OCI-LY1 (cell line): ENCODE results near the gene PDE11A.

ENCODE experiments used
- H2AFZ ChIP-seq: fragments of 200-600 bp; sonication (generic), shearing (Covaris generic); 2 replicates; pipeline ENCODE4 v1.6.0; 2014; ENCODE audit warnings: antibody characterized with exemption, mild to moderate bottlenecking, low read length
- H3F3A ChIP-seq: fragments of 200-600 bp; sonication (generic), shearing (Covaris generic); 2 replicates; pipeline ENCODE4 v1.6.0; 2014; ENCODE audit warnings: mild to moderate bottlenecking, antibody characterized with exemption, low read length, moderate library complexity; ENCODE audit not compliant: insufficient read depth
- H3K27ac ChIP-seq: fragments of 200-600 bp; sonication (generic); 2 replicates; pipeline ENCODE4 v1.5.1; 2014; ENCODE audit warnings: low read length, mixed run types, mild to moderate bottlenecking, low read depth; ENCODE audit not compliant: poor library complexity, severe bottlenecking
- H3K27me3 ChIP-seq: fragments of 200-600 bp; sonication (generic); 2 replicates; pipeline ENCODE4 v1.6.0; 2014; ENCODE audit warnings: antibody characterized with exemption, mild to moderate bottlenecking, low read length, moderate library complexity; ENCODE audit not compliant: insufficient read depth
- H3K36me3 ChIP-seq: fragments of 200-600 bp; sonication (generic); 2 replicates; pipeline ENCODE4 v1.6.1; 2014; ENCODE audit warnings: mild to moderate bottlenecking, antibody characterized with exemption, low read length, moderate library complexity, mixed read lengths; ENCODE audit not compliant: insufficient read depth
- H3K4me1 ChIP-seq: fragments of 200-600 bp; sonication (generic); 2 replicates; pipeline ENCODE4 v1.5.1; 2014; ENCODE audit warnings: mild to moderate bottlenecking, low read length, moderate library complexity; ENCODE audit not compliant: insufficient read depth, severe bottlenecking
- H3K4me2 ChIP-seq: fragments of 200-600 bp; sonication (generic), shearing (Covaris generic); 2 replicates; pipeline ENCODE4 v1.6.1; 2014; ENCODE audit warnings: low read length
- H3K4me3 ChIP-seq: fragments of 200-600 bp; sonication (generic); 2 replicates; pipeline ENCODE4 v1.5.1; 2014; ENCODE audit warnings: low read length, low read depth, mild to moderate bottlenecking, mixed read lengths; ENCODE audit not compliant: poor library complexity, severe bottlenecking
- H3K79me2 ChIP-seq: fragments of 200-600 bp; shearing (Covaris generic); 2 replicates; pipeline ENCODE4 v1.6.1; 2016; ENCODE audit warnings: mixed run types, low read length, mixed read lengths; ENCODE audit not compliant: insufficient read depth
- H3K9ac ChIP-seq: fragments of 200-600 bp; sonication (generic), shearing (Covaris generic); 2 replicates; pipeline ENCODE4 v1.6.1; 2014; ENCODE audit warnings: mild to moderate bottlenecking, low read length, mixed read lengths
- H3K9me2 ChIP-seq: fragments of 200-600 bp; sonication (generic), shearing (Covaris generic); 2 replicates; pipeline ENCODE4 v1.6.1; 2014; ENCODE audit warnings: low read depth, mild to moderate bottlenecking, low read length, mixed read lengths
- H3K9me3 ChIP-seq: fragments of 200-600 bp; shearing (Covaris generic); 2 replicates; pipeline ENCODE4 v1.6.1; 2014; ENCODE audit warnings: low read length, mixed read lengths
- H4K20me1 ChIP-seq: fragments of 200-600 bp; sonication (generic), shearing (Covaris generic); 2 replicates; pipeline ENCODE4 v1.6.0; 2016; ENCODE audit warnings: mild to moderate bottlenecking, low read length; ENCODE audit not compliant: insufficient read depth
- EZH2 ChIP-seq: fragments of 200-600 bp; sonication (generic), shearing (Covaris generic); IDR thresholded peaks from 2 replicates; pipeline ENCODE4 v1.8.0; 2017; ENCODE audit warnings: borderline replicate concordance, mixed run types, mild to moderate bottlenecking, antibody characterized with exemption, low read length, moderate library complexity, mixed read lengths
- TF ChIP-seq, protein P1 (sequence below): fragments of 200-600 bp; sonication (generic), shearing (Covaris generic); IDR thresholded peaks from 2 replicates; pipeline ENCODE4 v1.5.1; 2017; ENCODE audit warnings: mild to moderate bottlenecking, antibody characterized with exemption, low read length, moderate library complexity, mixed read lengths

The PDE11A gene

DNA sequence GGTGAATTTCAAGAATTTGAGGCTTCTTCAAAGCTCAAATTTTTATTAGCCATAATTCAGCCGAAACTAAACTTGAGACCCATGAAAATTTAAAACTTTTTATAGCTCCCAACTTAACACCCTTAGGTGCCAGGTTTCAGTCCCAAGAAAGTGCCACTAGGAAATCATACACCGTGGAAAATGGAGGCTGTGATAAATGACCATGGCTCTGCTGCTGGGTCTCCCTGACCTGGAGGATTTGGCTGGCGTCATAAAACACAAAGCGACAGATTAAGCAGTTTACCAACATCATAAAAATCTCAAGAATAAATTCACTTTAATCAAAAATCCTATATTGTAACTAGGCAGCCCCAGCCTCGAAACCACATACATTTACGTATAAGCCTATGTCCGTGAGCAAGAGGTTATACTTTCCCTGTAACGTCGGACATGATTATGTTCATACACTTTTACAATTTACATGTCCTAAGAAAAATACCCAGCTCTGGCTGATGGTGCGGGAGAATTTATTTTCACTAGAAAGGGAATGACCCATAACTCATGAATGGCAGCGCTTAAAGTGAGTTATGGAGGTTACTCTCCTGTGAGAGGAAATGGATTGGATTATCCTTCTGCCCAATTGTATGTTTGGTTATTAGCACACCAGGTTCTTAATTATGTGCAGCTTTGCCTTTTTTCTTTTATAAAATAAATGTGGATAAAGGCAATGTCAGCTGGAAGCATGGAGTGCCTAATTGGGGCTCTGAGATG is 350.6 kb downstream of the PDE11A start:
- H3K36me3 ChIP-seq: no peaks in the 10 kb centered on the region
- no peaks in the 10 kb centered on the region for H3K4me1 ChIP-seq
- no peaks in the 10 kb centered on the region for H3K9me3 ChIP-seq
- H2AFZ ChIP-seq: no peak overlapping the region
- no peak for TF ChIP-seq EZH2
- TF ChIP-seq, protein P1, sequence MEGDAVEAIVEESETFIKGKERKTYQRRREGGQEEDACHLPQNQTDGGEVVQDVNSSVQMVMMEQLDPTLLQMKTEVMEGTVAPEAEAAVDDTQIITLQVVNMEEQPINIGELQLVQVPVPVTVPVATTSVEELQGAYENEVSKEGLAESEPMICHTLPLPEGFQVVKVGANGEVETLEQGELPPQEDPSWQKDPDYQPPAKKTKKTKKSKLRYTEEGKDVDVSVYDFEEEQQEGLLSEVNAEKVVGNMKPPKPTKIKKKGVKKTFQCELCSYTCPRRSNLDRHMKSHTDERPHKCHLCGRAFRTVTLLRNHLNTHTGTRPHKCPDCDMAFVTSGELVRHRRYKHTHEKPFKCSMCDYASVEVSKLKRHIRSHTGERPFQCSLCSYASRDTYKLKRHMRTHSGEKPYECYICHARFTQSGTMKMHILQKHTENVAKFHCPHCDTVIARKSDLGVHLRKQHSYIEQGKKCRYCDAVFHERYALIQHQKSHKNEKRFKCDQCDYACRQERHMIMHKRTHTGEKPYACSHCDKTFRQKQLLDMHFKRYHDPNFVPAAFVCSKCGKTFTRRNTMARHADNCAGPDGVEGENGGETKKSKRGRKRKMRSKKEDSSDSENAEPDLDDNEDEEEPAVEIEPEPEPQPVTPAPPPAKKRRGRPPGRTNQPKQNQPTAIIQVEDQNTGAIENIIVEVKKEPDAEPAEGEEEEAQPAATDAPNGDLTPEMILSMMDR: no peak
- H3K4me2 ChIP-seq: no peak overlapping the region
- no peaks in the 10 kb centered on the region for H3K79me2 ChIP-seq
- H3K9me2 ChIP-seq: no peaks in the 10 kb centered on the region
- H3K27me3 ChIP-seq: no peaks in the 10 kb centered on the region
- H3F3A ChIP-seq: no peaks in the 10 kb centered on the region
- no peak overlapping the region for H3K4me3 ChIP-seq
- H4K20me1 ChIP-seq: no peaks in the 10 kb centered on the region
- H3K9ac ChIP-seq: no peak overlapping the region
- no peak overlapping the region for H3K27ac ChIP-seq

DNA sequence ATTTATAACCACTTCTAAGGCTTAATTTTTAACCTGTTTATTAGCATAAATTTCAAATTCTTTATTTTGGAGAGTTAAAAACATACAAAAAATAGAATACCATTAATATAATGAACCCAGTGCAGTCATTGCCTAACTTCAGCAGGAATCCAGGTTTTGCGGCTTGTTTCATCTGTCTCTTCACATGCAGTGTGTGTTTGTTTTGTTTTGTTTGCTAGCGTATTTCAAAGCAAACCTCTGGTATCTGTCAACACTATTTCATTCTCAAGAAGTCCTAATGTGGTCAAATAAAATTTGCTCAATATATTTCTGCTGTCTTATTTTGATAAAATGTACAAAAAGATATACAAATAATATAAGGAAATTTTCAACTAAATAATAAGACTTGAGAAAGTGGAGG is 351.5 kb downstream of the PDE11A start:
- H3K27me3 ChIP-seq: no peaks in the 10 kb centered on the region

DNA sequence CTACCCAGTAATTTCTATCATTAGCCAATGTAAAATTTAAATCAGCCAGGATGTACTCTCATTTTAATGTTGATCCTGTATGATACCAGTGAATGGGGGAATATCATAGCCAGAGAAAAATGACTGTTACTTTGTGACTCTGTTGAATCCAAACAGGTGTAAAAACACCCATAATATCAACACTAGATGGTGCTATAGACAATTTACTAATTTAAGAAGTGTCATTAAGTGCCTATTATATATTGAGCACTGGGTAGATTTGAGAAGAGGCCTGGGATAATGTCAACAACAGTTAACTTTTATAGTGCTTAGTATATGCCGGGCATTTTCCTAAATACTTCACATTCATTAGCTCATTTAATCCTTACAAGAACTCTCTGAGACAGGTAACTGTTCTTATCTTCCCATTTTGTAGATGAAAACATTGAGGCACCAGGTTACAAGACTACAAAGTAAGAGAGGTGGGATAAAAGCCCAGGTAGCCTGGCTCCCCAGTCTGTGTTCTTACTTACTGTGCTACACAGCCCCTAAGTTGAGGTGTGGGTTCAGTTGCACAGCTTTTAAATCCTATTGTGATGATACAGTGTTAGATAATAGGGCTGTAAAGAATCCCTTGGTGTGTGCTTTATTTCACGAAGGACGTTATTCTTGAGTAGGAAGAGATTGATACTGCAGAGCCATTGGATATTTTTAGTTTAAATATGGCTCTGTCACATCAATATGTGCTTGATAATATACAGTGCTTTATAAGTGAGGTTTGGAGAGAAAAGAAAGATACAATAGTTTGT is 354.6 kb downstream of the PDE11A start:
- Histone ChIP-seq H3K79me2 (no peaks in the 10 kb centered on the region), H4K20me1 (no peaks in the 10 kb centered on the region), H3K27me3 (no peaks in the 10 kb centered on the region), H3K9me3 (no peaks in the 10 kb centered on the region), H3K27ac (no peak overlapping the region), H3K4me1 (no peaks in the 10 kb centered on the region), H2AFZ (no peak overlapping the region), H3K9ac (no peak overlapping the region), H3K9me2 (no peaks in the 10 kb centered on the region), H3K4me2 (no peak overlapping the region), H3K36me3 (no peaks in the 10 kb centered on the region), H3F3A (no peaks in the 10 kb centered on the region), H3K4me3 (no peak overlapping the region)
- no peak for TF ChIP-seq EZH2
- TF ChIP-seq, protein P1: peak; percentile 51; the same call in 1 of the 2 replicates

More for the DNA sequence above, 351.5 kb downstream of the PDE11A start:
- no peaks in the 10 kb centered on the region for H3K79me2 ChIP-seq
- no peaks in the 10 kb centered on the region for H3K36me3 ChIP-seq
- H4K20me1 ChIP-seq: no peaks in the 10 kb centered on the region
- TF ChIP-seq EZH2: no peak
- TF ChIP-seq, protein P1: no peak
- H3K9me3 ChIP-seq: no peaks in the 10 kb centered on the region
- no peak overlapping the region for H3K4me3 ChIP-seq
- H3F3A ChIP-seq: no peaks in the 10 kb centered on the region
- no peaks in the 10 kb centered on the region for H3K4me1 ChIP-seq
- 0 out of 2 replicates have a peak overlapping the region, but pooled peaks have one; percentile 48 for H2AFZ ChIP-seq
- no peak overlapping the region for H3K9ac ChIP-seq
- no peak overlapping the region for H3K27ac ChIP-seq
- H3K9me2 ChIP-seq: no peaks in the 10 kb centered on the region
- H3K4me2 ChIP-seq: no peak overlapping the region
